Dermis microvascular lymphatic vessel endothelial cell (primary cell): ENCODE measurements around the gene CPNE9. TPM values are rescaled to one million over a fixed set of nuclear protein-coding genes. Genes with fewer than 3 reads are reported as not detected.

ENCODE experiments used
- DNase-seq, 2 donors: peaks; one replicate each; pipeline versions ENCODE4 v3.0.0 to v3.0.0-alpha.2; 2010; ENCODE audit warnings: low read depth in 2 of 2
- total RNA-seq: library from RNA; depleted of rRNA; stranded (reverse); fragments of >200 nt; gene quantifications from 2 replicates; pipeline ENCODE4 v1.2.1, GENCODE V29; 2014

The CPNE9 gene
- total RNA-seq, 1 donor from 2014 or later, result not detected

- no peak for DNase-seq
Measured at GRCh38 chr3:9777694-9778021, 74.0 kb downstream of the CPNE9 start.

GRCh38 chr3:9778143-9779074, 74.8 kb downstream of the CPNE9 start:
- no peak for DNase-seq

GRCh38 chr3:9779075-9779593, 75.5 kb downstream of the CPNE9 start:
- DNase-seq, result no peak

Other genes starting within 250 kb of the CPNE9 start
- gene LHFPL4, start 150.0 kb upstream of the CPNE9 start, total RNA-seq, result under 0.01 TPM in 2 replicates
- 57.0 and 62.8 TPM in 2 replicates for gene MTMR14, start 54.3 kb upstream of the CPNE9 start, total RNA-seq
- 12.2 and 17.8 TPM in 2 replicates for gene BRPF1, start 27.9 kb downstream of the CPNE9 start, total RNA-seq
- 14.9 and 17.2 TPM in 2 replicates for gene OGG1, start 46.1 kb downstream of the CPNE9 start, total RNA-seq
- 24.7 and 33.1 TPM in 2 replicates for gene CAMK1, start 66.1 kb downstream of the CPNE9 start, total RNA-seq
- gene TADA3, start 88.6 kb downstream of the CPNE9 start, total RNA-seq, result 23.7 and 26.2 TPM in 2 replicates
- gene ARPC4, start 89.2 kb downstream of the CPNE9 start, total RNA-seq, result 251 and 317 TPM in 2 replicates
- 4.1 and 7.6 TPM in 2 replicates for gene TTLL3, start 106.4 kb downstream of the CPNE9 start, total RNA-seq
- 16.7 and 22.6 TPM in 2 replicates for gene RPUSD3, start 140.2 kb downstream of the CPNE9 start, total RNA-seq
- gene CIDEC, start 176.4 kb downstream of the CPNE9 start, total RNA-seq, result not detected in 2 replicates
- gene JAGN1, start 186.8 kb downstream of the CPNE9 start, total RNA-seq, result 25.0 and 31.7 TPM in 2 replicates
- gene IL17RE, start 199.0 kb downstream of the CPNE9 start, total RNA-seq, result 0.13 TPM in 2 replicates
- gene IL17RC, start 213.3 kb downstream of the CPNE9 start, total RNA-seq, result 16.9 and 25.3 TPM in 2 replicates
- 22.0 and 33.5 TPM in 2 replicates for gene CRELD1, start 230.0 kb downstream of the CPNE9 start, total RNA-seq
- gene PRRT3, start 248.6 kb downstream of the CPNE9 start, total RNA-seq, result 0.51 and 0.63 TPM in 2 replicates